ENCODE results near the gene LRRFIP1. TPM values are rescaled to one million over a fixed set of nuclear protein-coding genes. Genes with fewer than 3 reads are reported as not detected.

Gene LRRFIP1
- total and polyA plus RNA-seq, 2 of the 13 experiments (the other 11 are each of a cell fraction or from before 2014, with no cell fraction given), result 15.9 to 40.5 TPM

GRCh38 chr2:237774811-237775553 is 147.6 kb downstream of the LRRFIP1 start (continued):
- TF ChIP-seq ZNF407 (CRISPR knock-in tag; IDR thresholded peaks at IDR 0.05; ENCODE audit: not compliant biosample characterization) (no peak), POLR2AphosphoS5 (IDR thresholded peaks at IDR 0.05; ENCODE audit: low read depth, low read length) (no peak), SP4 (CRISPR knock-in tag; IDR thresholded peaks at IDR 0.05) (peak; percentile 50; the same call in 1 of the 2 replicates), NR0B2 (CRISPR knock-in tag; IDR thresholded peaks at IDR 0.05) (no peak), THAP11 (CRISPR knock-in tag; IDR thresholded peaks at IDR 0.05) (0 out of 2 replicates have a peak, but pooled peaks have one; percentile 17), ZNF883 (CRISPR knock-in tag; IDR thresholded peaks at IDR 0.05; ENCODE audit: not compliant biosample characterization) (peak; percentile 65), ZNF619 (CRISPR knock-in tag; IDR thresholded peaks at IDR 0.05) (no peak), TAF1 (CRISPR knock-in tag; IDR thresholded peaks at IDR 0.05) (no peak), HMG20B (CRISPR knock-in tag; conservative IDR thresholded peaks at IDR 0.05) (no peak), HMGXB4 (CRISPR knock-in tag; IDR thresholded peaks at IDR 0.05; ENCODE audit: borderline replicate concordance in 1 of 2, low read depth in 1 of 2) (0 out of 4 replicates have a peak, but pooled peaks of 1 of the 2 experiments have one; percentile 39), ZGPAT (CRISPR knock-in tag; IDR thresholded peaks at IDR 0.05) (no peak), MED1 (CRISPR knock-in tag; IDR thresholded peaks at IDR 0.05) (no peak)
- TF ChIP-seq, protein P1, sequence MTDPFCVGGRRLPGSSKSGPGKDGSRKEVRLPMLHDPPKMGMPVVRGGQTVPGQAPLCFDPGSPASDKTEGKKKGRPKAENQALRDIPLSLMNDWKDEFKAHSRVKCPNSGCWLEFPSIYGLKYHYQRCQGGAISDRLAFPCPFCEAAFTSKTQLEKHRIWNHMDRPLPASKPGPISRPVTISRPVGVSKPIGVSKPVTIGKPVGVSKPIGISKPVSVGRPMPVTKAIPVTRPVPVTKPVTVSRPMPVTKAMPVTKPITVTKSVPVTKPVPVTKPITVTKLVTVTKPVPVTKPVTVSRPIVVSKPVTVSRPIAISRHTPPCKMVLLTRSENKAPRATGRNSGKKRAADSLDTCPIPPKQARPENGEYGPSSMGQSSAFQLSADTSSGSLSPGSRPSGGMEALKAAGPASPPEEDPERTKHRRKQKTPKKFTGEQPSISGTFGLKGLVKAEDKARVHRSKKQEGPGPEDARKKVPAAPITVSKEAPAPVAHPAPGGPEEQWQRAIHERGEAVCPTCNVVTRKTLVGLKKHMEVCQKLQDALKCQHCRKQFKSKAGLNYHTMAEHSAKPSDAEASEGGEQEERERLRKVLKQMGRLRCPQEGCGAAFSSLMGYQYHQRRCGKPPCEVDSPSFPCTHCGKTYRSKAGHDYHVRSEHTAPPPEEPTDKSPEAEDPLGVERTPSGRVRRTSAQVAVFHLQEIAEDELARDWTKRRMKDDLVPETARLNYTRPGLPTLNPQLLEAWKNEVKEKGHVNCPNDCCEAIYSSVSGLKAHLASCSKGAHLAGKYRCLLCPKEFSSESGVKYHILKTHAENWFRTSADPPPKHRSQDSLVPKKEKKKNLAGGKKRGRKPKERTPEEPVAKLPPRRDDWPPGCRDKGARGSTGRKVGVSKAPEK (CRISPR knock-in tag; IDR thresholded peaks at IDR 0.05; ENCODE audit: borderline replicate concordance), result peak; percentile 88; the same call in 1 of the 2 replicates

Data from HepG2 (cell line).